Astrocyte of the cerebellum (primary cell): Measurements from ENCODE around the gene RBP3.

ENCODE experiments used
- DNase-seq: peaks from one replicate; pipeline ENCODE4 v3.0.0-alpha.2; 2011; ENCODE audit warnings: low read depth
- H3K4me3 ChIP-seq: 2 replicates; pipeline ENCODE4 v1.5.1; 2011; ENCODE audit warnings: mild to moderate bottlenecking, low read depth, low read length, moderate library complexity
- CTCF ChIP-seq: IDR thresholded peaks from 2 replicates; pipeline ENCODE4 v1.5.1; 2012; ENCODE audit warnings: low read length, low read depth, moderate library complexity, mild to moderate bottlenecking; ENCODE audit errors: missing control alignments
- in situ Hi-C: cut with HindIII; loops from 2 replicates; pipeline ENCODE4 v1.10.0; 2017; ENCODE audit warnings: low sequenced_read_pairs

Gene RBP3

GRCh38 chr10:47401874-47402640 lies 53.9 kb downstream of the RBP3 start:
- DNase-seq: no peak
- no peak overlapping the region for H3K4me3 ChIP-seq
- in situ Hi-C loops: no loop called here
- TF ChIP-seq CTCF: no peak

GRCh38 chr10:47402641-47403301 lies 54.6 kb downstream of the RBP3 start:
- TF ChIP-seq CTCF: no peak
- no peak overlapping the region for H3K4me3 ChIP-seq
- in situ Hi-C loops: no loop called here
- peak; percentile 91 for DNase-seq

GRCh38 chr10:47403446-47404318 lies 55.5 kb downstream of the RBP3 start:
- no peak for TF ChIP-seq CTCF
- in situ Hi-C loops: no loop called here
- no peak overlapping the region for H3K4me3 ChIP-seq
- DNase-seq: no peak

- in situ Hi-C loops: no loop called here
- no peak for TF ChIP-seq CTCF
- DNase-seq: no peak
- no peak overlapping the region for H3K4me3 ChIP-seq
Observed at GRCh38 chr10:47404446-47404845, 56.3 kb downstream of the RBP3 start.

GRCh38 chr10:47404937-47405336 lies 56.8 kb downstream of the RBP3 start:
- no peak for TF ChIP-seq CTCF
- in situ Hi-C loops: no loop called here
- H3K4me3 ChIP-seq: no peak overlapping the region
- no peak for DNase-seq

- in situ Hi-C loops: no loop called here
- no peak overlapping the region for H3K4me3 ChIP-seq
- no peak for DNase-seq
- no peak for TF ChIP-seq CTCF
Observed at GRCh38 chr10:47405857-47406547, 57.8 kb downstream of the RBP3 start.
